Neural cell (in vitro differentiated cells): ENCODE results near the gene G6PD. TPM values are rescaled to one million over a fixed set of nuclear protein-coding genes. Genes with fewer than 3 reads are reported as not detected.

Experiments used
- H2AFZ ChIP-seq: fragments of 200-600, 300-800 bp; sonication (generic), shearing (Covaris generic); 2 replicates; pipeline ENCODE4 v1.6.0; 2014; ENCODE audit warnings: low read depth, mild to moderate bottlenecking, antibody characterized with exemption, low read length, moderate library complexity
- H3F3A ChIP-seq: fragments of 200-600 bp; shearing (Covaris generic); 2 replicates; pipeline ENCODE4 v1.6.1; 2016; ENCODE audit warnings: mild to moderate bottlenecking, moderate library complexity, mixed read lengths, antibody characterized with exemption, low read length; ENCODE audit not compliant: insufficient read depth, poor library complexity, severe bottlenecking
- H3K27ac ChIP-seq: fragments of 200-600, 300-800 bp; sonication (generic), shearing (Covaris generic); 2 replicates; pipeline ENCODE4 v1.5.1; 2014; ENCODE audit warnings: mild to moderate bottlenecking, low read length, moderate library complexity
- H3K27me3 ChIP-seq: fragments of 300-800, 200-600 bp; sonication (generic), shearing (Covaris generic); 2 replicates; pipeline ENCODE4 v1.6.0; 2014; ENCODE audit warnings: mild to moderate bottlenecking, low read depth, low read length, moderate library complexity; ENCODE audit not compliant: insufficient read depth
- H3K36me3 ChIP-seq: fragments of 300-800, 200-600 bp; sonication (generic), shearing (Covaris generic); 2 replicates; pipeline ENCODE4 v1.5.1; 2014; ENCODE audit warnings: mild to moderate bottlenecking, antibody characterized with exemption, low read length, moderate library complexity; ENCODE audit not compliant: insufficient read depth
- H3K4me2 ChIP-seq: fragments of 300-800, 200-600 bp; sonication (generic), shearing (Covaris generic); 2 replicates; pipeline ENCODE4 v1.6.0; 2014; ENCODE audit warnings: mild to moderate bottlenecking, low read length
- H3K4me3 ChIP-seq: fragments of 300-800, 200-600 bp; sonication (generic), shearing (Covaris generic); 2 replicates; pipeline ENCODE4 v1.5.1; 2014; ENCODE audit warnings: mild to moderate bottlenecking, low read length, moderate library complexity
- H3K79me2 ChIP-seq: fragments of 200-600 bp; shearing (Covaris generic); replicated peaks from 2 replicates; pipeline ENCODE4 v1.6.0; 2014; ENCODE audit warnings: mild to moderate bottlenecking, low read length, moderate library complexity; ENCODE audit not compliant: insufficient read depth
- H3K9ac ChIP-seq: fragments of 300-800, 200-600 bp; sonication (generic), shearing (Covaris generic); 2 replicates; pipeline ENCODE4 v1.6.1; 2016; ENCODE audit warnings: mild to moderate bottlenecking, low read length, mixed read lengths
- H3K9me2 ChIP-seq: fragments of 200-600 bp; shearing (Covaris generic); 2 replicates; pipeline ENCODE4 v1.6.1; 2016; ENCODE audit warnings: mild to moderate bottlenecking, low read length, mixed read lengths; ENCODE audit not compliant: insufficient read depth
- H3K9me3 ChIP-seq: fragments of 200-600, 300-800 bp; sonication (generic), shearing (Covaris generic); 2 replicates; pipeline ENCODE4 v1.6.1; 2016; ENCODE audit warnings: mild to moderate bottlenecking, mixed run types, low read length, moderate library complexity, mixed read lengths
- H4K20me1 ChIP-seq: fragments of 200-600 bp; shearing (Covaris generic); 2 replicates; pipeline ENCODE4 v1.6.1; 2016; ENCODE audit warnings: mild to moderate bottlenecking, mixed run types; ENCODE audit not compliant: insufficient read depth
- CTCF ChIP-seq: fragments of 450-650 bp; IDR thresholded peaks from 2 replicates; pipeline ENCODE4 v1.5.1; 2014; ENCODE audit warnings: antibody characterized with exemption, mild to moderate bottlenecking, moderate library complexity; ENCODE audit not compliant: poor library complexity, severe bottlenecking
- EP300 ChIP-seq: fragments of 450-650 bp; conservative IDR thresholded peaks from 2 replicates; pipeline ENCODE4 v1.6.1; 2014; ENCODE audit warnings: antibody characterized with exemption, mild to moderate bottlenecking, moderate library complexity; ENCODE audit not compliant: poor library complexity, severe bottlenecking
- EZH2 ChIP-seq: fragments of 200-600, 300-800 bp; shearing (Covaris generic), sonication (generic); IDR thresholded peaks from 2 replicates; pipeline ENCODE4 v1.6.1; 2014; ENCODE audit warnings: antibody characterized with exemption, low read length, borderline replicate concordance, mild to moderate bottlenecking; ENCODE audit not compliant: insufficient read depth, poor library complexity, severe bottlenecking
- MXI1 ChIP-seq: fragments of 450-650 bp; conservative IDR thresholded peaks from 2 replicates; pipeline ENCODE4 v1.6.1; 2014; ENCODE audit warnings: antibody characterized with exemption, mild to moderate bottlenecking; ENCODE audit not compliant: poor library complexity, severe bottlenecking
- POLR2AphosphoS5 ChIP-seq: IDR thresholded peaks from 2 replicates; pipeline ENCODE4 v1.6.1; 2012
- RAD21 ChIP-seq: fragments of 450-650 bp; conservative IDR thresholded peaks from 2 replicates; pipeline ENCODE4 v1.6.1; 2014; ENCODE audit warnings: antibody characterized with exemption, mild to moderate bottlenecking, moderate library complexity
- REST ChIP-seq: IDR thresholded peaks from 2 replicates; pipeline ENCODE4 v1.6.1; 2012; ENCODE audit warnings: borderline replicate concordance
- SMC3 ChIP-seq: fragments of 450-650 bp; conservative IDR thresholded peaks from 2 replicates; pipeline ENCODE4 v1.6.1; 2014; ENCODE audit warnings: antibody characterized with exemption, mild to moderate bottlenecking, moderate library complexity; ENCODE audit not compliant: poor library complexity
- TAF1 ChIP-seq: IDR thresholded peaks from 2 replicates; pipeline ENCODE4 v1.6.1; 2012; ENCODE audit warnings: low read depth
- polyA plus RNA-seq: library from polyadenylated mRNA; depleted of rRNA; stranded (reverse); fragments of >200 nt; gene quantifications from 2 replicates; pipeline ENCODE4 v1.2.3, GENCODE V29; 2014

Gene G6PD
- polyA plus RNA-seq, 1 donor from 2014 or later, result 18.8 TPM

GRCh38 chrX:154507673-154508383 lies 38.8 kb downstream of the G6PD start:
- H3K27ac ChIP-seq, result no peak overlapping the region
- no peak for TF ChIP-seq CTCF
- TF ChIP-seq EZH2, result no peak
- TF ChIP-seq MXI1, result no peak
- TF ChIP-seq SMC3, result no peak
- no peak for TF ChIP-seq RAD21
- TF ChIP-seq EP300, result no peak
- TF ChIP-seq REST, result no peak
- no peak for TF ChIP-seq POLR2AphosphoS5
- TF ChIP-seq TAF1, result no peak

GRCh38 chrX:154506483-154507332 lies 39.9 kb downstream of the G6PD start:
- H3K79me2 ChIP-seq, result no peaks in the 10 kb centered on the region
- no peak overlapping the region for H3K27ac ChIP-seq
- H3K36me3 ChIP-seq, result no peaks in the 10 kb centered on the region
- H3K9me2 ChIP-seq, result no peaks in the 10 kb centered on the region
- no peak overlapping the region for H2AFZ ChIP-seq
- H3K4me3 ChIP-seq, result no peak overlapping the region
- H3K9me3 ChIP-seq, result no peaks in the 10 kb centered on the region
- no peaks in the 10 kb centered on the region for H4K20me1 ChIP-seq
- H3F3A ChIP-seq, result no peaks in the 10 kb centered on the region
- H3K4me2 ChIP-seq, result no peak overlapping the region
- no peak for TF ChIP-seq POLR2AphosphoS5
- no peak for TF ChIP-seq TAF1
- no peak for TF ChIP-seq MXI1
- no peak for TF ChIP-seq EZH2
- no peak for TF ChIP-seq SMC3
- TF ChIP-seq EP300, result no peak
- TF ChIP-seq REST, result no peak
- no peak for TF ChIP-seq CTCF
- TF ChIP-seq RAD21, result no peak
- H3K27me3 ChIP-seq, result no peaks in the 10 kb centered on the region
- H3K9ac ChIP-seq, result no peak overlapping the region

More at GRCh38 chrX:154507673-154508383, 38.8 kb downstream of the G6PD start:
- H3K79me2 ChIP-seq, result no peaks in the 10 kb centered on the region
- no peaks in the 10 kb centered on the region for H4K20me1 ChIP-seq
- no peak overlapping the region for H2AFZ ChIP-seq
- H3F3A ChIP-seq, result no peaks in the 10 kb centered on the region
- H3K9me3 ChIP-seq, result no peaks in the 10 kb centered on the region
- H3K4me2 ChIP-seq, result no peak overlapping the region
- no peak overlapping the region for H3K9ac ChIP-seq
- no peaks in the 10 kb centered on the region for H3K27me3 ChIP-seq
- no peaks in the 10 kb centered on the region for H3K36me3 ChIP-seq
- no peaks in the 10 kb centered on the region for H3K9me2 ChIP-seq
- no peak overlapping the region for H3K4me3 ChIP-seq
